SJSA1 (cell line): ENCODE results near the gene NDUFB5. TPM values are rescaled to one million over a fixed set of nuclear protein-coding genes. Genes with fewer than 3 reads are reported as not detected.

Source experiments
- DNase-seq, 2 experiments: peaks; one replicate each; pipeline ENCODE4 v3.0.0-alpha.2; 2015 to 2020; ENCODE audit warnings: low spot score in 2 of 2, low read depth in 1 of 2
- H3K27ac ChIP-seq: fragments of 250-450 bp; sonication (Bioruptor Pico); 2 replicates; pipeline ENCODE4 v1.5.1; 2020; ENCODE audit warnings: mild to moderate bottlenecking, moderate library complexity
- H3K27me3 ChIP-seq: fragments of 250-450 bp; sonication (Bioruptor Pico); replicated peaks from 2 replicates; pipeline ENCODE4 v1.5.1; 2020; ENCODE audit warnings: mild to moderate bottlenecking, moderate library complexity
- H3K36me3 ChIP-seq: fragments of 250-450 bp; sonication (Bioruptor Pico); 2 replicates; pipeline ENCODE4 v1.5.1; 2020; ENCODE audit warnings: mild to moderate bottlenecking
- H3K4me1 ChIP-seq: fragments of 250-450 bp; sonication (Bioruptor Pico); replicated peaks from 2 replicates; pipeline ENCODE4 v1.6.1; 2021; ENCODE audit warnings: mild to moderate bottlenecking
- H3K4me3 ChIP-seq: fragments of 250-450 bp; sonication (Bioruptor Pico); 2 replicates; pipeline ENCODE4 v1.5.1; 2020; ENCODE audit warnings: mild to moderate bottlenecking
- H3K9me3 ChIP-seq: fragments of 250-450 bp; sonication (Bioruptor Pico); replicated peaks from 2 replicates; pipeline ENCODE4 v1.5.1; 2020; ENCODE audit warnings: mild to moderate bottlenecking
- total RNA-seq: library from RNA; depleted of rRNA; stranded (reverse); fragments of >200 nt; shearing (Covaris generic); gene quantifications from 2 replicates; pipeline ENCODE4 v1.2.3, GENCODE V29; 2014; rRNA removed

Gene NDUFB5
- total RNA-seq, 1 experiment from 2014 or later, result 181 TPM

GRCh38 chr3:179672918-179673317 lies 68.3 kb downstream of the NDUFB5 start:
- H3K27ac ChIP-seq, result no peak overlapping the region
- H3K9me3 ChIP-seq, result no peaks in the 10 kb centered on the region
- 0 out of 2 replicates have a peak, but pooled peaks cover 3% of the 10 kb centered on the region for H3K36me3 ChIP-seq
- no peaks in the 10 kb centered on the region for H3K27me3 ChIP-seq
- H3K4me1 ChIP-seq, result no peaks in the 10 kb centered on the region; the same call in 1 of the 2 replicates
- H3K4me3 ChIP-seq, result no peak overlapping the region
- DNase-seq, result no peak

GRCh38 chr3:179673523-179673922 lies 68.9 kb downstream of the NDUFB5 start:
- H3K27me3 ChIP-seq, result no peaks in the 10 kb centered on the region

GRCh38 chr3:179676081-179676480 lies 71.5 kb downstream of the NDUFB5 start:
- Histone ChIP-seq H3K4me1 (peaks cover 11% of the 10 kb centered on the region), H3K27me3 (no peaks in the 10 kb centered on the region), H3K36me3 (0 out of 2 replicates have a peak, but pooled peaks cover 3% of the 10 kb centered on the region), H3K27ac (no peak overlapping the region), H3K9me3 (no peaks in the 10 kb centered on the region), H3K4me3 (no peak overlapping the region)
- DNase-seq, result no peak

More at GRCh38 chr3:179673523-179673922, 68.9 kb downstream of the NDUFB5 start:
- Histone ChIP-seq H3K27ac (no peak overlapping the region), H3K36me3 (0 out of 2 replicates have a peak, but pooled peaks cover 3% of the 10 kb centered on the region), H3K9me3 (no peaks in the 10 kb centered on the region), H3K4me1 (no peaks in the 10 kb centered on the region; the same call in 1 of the 2 replicates), H3K4me3 (no peak overlapping the region)
- no peak for DNase-seq

Other genes starting within 250 kb of the NDUFB5 start
- gene GNB4, start 153.3 kb upstream of the NDUFB5 start, total RNA-seq, result 105 and 113 TPM in 2 replicates
- 119 and 277 TPM in 2 replicates for gene ACTL6A, start 41.9 kb upstream of the NDUFB5 start, total RNA-seq
- gene MRPL47, start 156 bp upstream of the NDUFB5 start, total RNA-seq, result 49.3 and 80.3 TPM in 2 replicates
- gene USP13, start 48.2 kb downstream of the NDUFB5 start, total RNA-seq, result 10.5 and 14.2 TPM in 2 replicates